ENCODE results near the gene BLTP3A.
"Not testable (repeated sequence)": the region's sequence is repeated elsewhere in the genome, so short reads cannot be mapped to it uniquely, and the experiment has no call there.

BLTP3A gene

GRCh38 chr6:34757687-34758274 lies 34.1 kb upstream of the BLTP3A start:
- Histone ChIP-seq H3K9me3 (ENCODE audit: control insufficient read depth, insufficient read depth, low read length) (no peaks in the 10 kb centered on the region), H3K36me3 (ENCODE audit: control insufficient read depth, insufficient read depth, low read length) (peaks cover 31% of the 10 kb centered on the region), H3K9ac (ENCODE audit: low read depth, low read length) (peak overlapping the region; percentile 91), H3K27me3 (ENCODE audit: control insufficient read depth, insufficient read depth, low read length) (no peaks in the 10 kb centered on the region), H3K4me1 (ENCODE audit: control insufficient read depth, insufficient read depth, low read length) (no peaks in the 10 kb centered on the region), H3K27ac (ENCODE audit: low read depth, low read length) (peak overlapping the region; percentile 63), H3K4me3 (ENCODE audit: low read depth, low read length) (peak overlapping the region; percentile 88)

- Histone ChIP-seq H3K4me3 (ENCODE audit: low read depth, low read length) (no peak overlapping the region), H3K27ac (ENCODE audit: low read depth, low read length) (no peak overlapping the region), H3K9me3 (ENCODE audit: control insufficient read depth, insufficient read depth, low read length) (no peaks in the 10 kb centered on the region), H3K27me3 (ENCODE audit: control insufficient read depth, insufficient read depth, low read length) (no peaks in the 10 kb centered on the region), H3K36me3 (ENCODE audit: control insufficient read depth, insufficient read depth, low read length) (peaks cover 43% of the 10 kb centered on the region), H3K9ac (ENCODE audit: low read depth, low read length) (no peak overlapping the region), H3K4me1 (ENCODE audit: control insufficient read depth, insufficient read depth, low read length) (no peaks in the 10 kb centered on the region)
These were observed 31.8 kb upstream of the BLTP3A start for GRCh38 chr6:34760108-34760507.

GRCh38 chr6:34761681-34762080 lies 30.2 kb upstream of the BLTP3A start:
- not testable (repeated sequence) for H3K9me3 ChIP-seq (ENCODE audit: control insufficient read depth, insufficient read depth, low read length); H3K27me3 ChIP-seq (ENCODE audit: control insufficient read depth, insufficient read depth, low read length)
- peaks cover 57% of the 10 kb centered on the region for H3K36me3 ChIP-seq (ENCODE audit: control insufficient read depth, insufficient read depth, low read length)

GRCh38 chr6:34768148-34768547 lies 23.7 kb upstream of the BLTP3A start:
- Histone ChIP-seq H3K9me3 (ENCODE audit: control insufficient read depth, insufficient read depth, low read length) (no peaks in the 10 kb centered on the region), H3K27me3 (ENCODE audit: control insufficient read depth, insufficient read depth, low read length) (no peaks in the 10 kb centered on the region), H3K4me1 (ENCODE audit: control insufficient read depth, insufficient read depth, low read length) (no peaks in the 10 kb centered on the region), H3K4me3 (ENCODE audit: low read depth, low read length) (no peak overlapping the region), H3K9ac (ENCODE audit: low read depth, low read length) (no peak overlapping the region), H3K36me3 (ENCODE audit: control insufficient read depth, insufficient read depth, low read length) (peaks cover 85% of the 10 kb centered on the region), H3K27ac (ENCODE audit: low read depth, low read length) (no peak overlapping the region)

More at GRCh38 chr6:34761681-34762080, 30.2 kb upstream of the BLTP3A start:
- H3K9ac ChIP-seq (ENCODE audit: low read depth, low read length); H3K27ac ChIP-seq (ENCODE audit: low read depth, low read length); H3K4me3 ChIP-seq (ENCODE audit: low read depth, low read length); H3K4me1 ChIP-seq (ENCODE audit: control insufficient read depth, insufficient read depth, low read length): not testable (repeated sequence)

- H3K27me3 ChIP-seq (ENCODE audit: control insufficient read depth, insufficient read depth, low read length) = no peaks in the 10 kb centered on the region
- no peak overlapping the region for H3K4me3 ChIP-seq (ENCODE audit: low read depth, low read length)
- H3K36me3 ChIP-seq (ENCODE audit: control insufficient read depth, insufficient read depth, low read length) = peaks cover 89% of the 10 kb centered on the region
- no peak overlapping the region for H3K9ac ChIP-seq (ENCODE audit: low read depth, low read length)
- no peaks in the 10 kb centered on the region for H3K4me1 ChIP-seq (ENCODE audit: control insufficient read depth, insufficient read depth, low read length)
- no peak overlapping the region for H3K27ac ChIP-seq (ENCODE audit: low read depth, low read length)
- no peaks in the 10 kb centered on the region for H3K9me3 ChIP-seq (ENCODE audit: control insufficient read depth, insufficient read depth, low read length)
These were observed 20.2 kb upstream of the BLTP3A start for GRCh38 chr6:34771727-34772126.

GRCh38 chr6:34772940-34773339 lies 18.9 kb upstream of the BLTP3A start:
- peaks cover 77% of the 10 kb centered on the region for H3K36me3 ChIP-seq (ENCODE audit: control insufficient read depth, insufficient read depth, low read length)

GRCh38 chr6:34773916-34774315 lies 18.0 kb upstream of the BLTP3A start:
- Histone ChIP-seq H3K27ac (ENCODE audit: low read depth, low read length) (no peak overlapping the region), H3K36me3 (ENCODE audit: control insufficient read depth, insufficient read depth, low read length) (peaks cover 67% of the 10 kb centered on the region), H3K4me1 (ENCODE audit: control insufficient read depth, insufficient read depth, low read length) (no peaks in the 10 kb centered on the region), H3K9ac (ENCODE audit: low read depth, low read length) (no peak overlapping the region), H3K9me3 (ENCODE audit: control insufficient read depth, insufficient read depth, low read length) (no peaks in the 10 kb centered on the region), H3K27me3 (ENCODE audit: control insufficient read depth, insufficient read depth, low read length) (no peaks in the 10 kb centered on the region), H3K4me3 (ENCODE audit: low read depth, low read length) (no peak overlapping the region)

More at GRCh38 chr6:34772940-34773339, 18.9 kb upstream of the BLTP3A start:
- Histone ChIP-seq H3K4me3 (ENCODE audit: low read depth, low read length) (no peak overlapping the region), H3K27me3 (ENCODE audit: control insufficient read depth, insufficient read depth, low read length) (no peaks in the 10 kb centered on the region), H3K9ac (ENCODE audit: low read depth, low read length) (no peak overlapping the region), H3K9me3 (ENCODE audit: control insufficient read depth, insufficient read depth, low read length) (no peaks in the 10 kb centered on the region), H3K27ac (ENCODE audit: low read depth, low read length) (no peak overlapping the region), H3K4me1 (ENCODE audit: control insufficient read depth, insufficient read depth, low read length) (no peaks in the 10 kb centered on the region)

GRCh38 chr6:34774967-34775366 lies 16.9 kb upstream of the BLTP3A start:
- H3K27ac ChIP-seq (ENCODE audit: low read depth, low read length) = no peak overlapping the region
- no peaks in the 10 kb centered on the region for H3K9me3 ChIP-seq (ENCODE audit: control insufficient read depth, insufficient read depth, low read length)
- no peak overlapping the region for H3K9ac ChIP-seq (ENCODE audit: low read depth, low read length)
- H3K27me3 ChIP-seq (ENCODE audit: control insufficient read depth, insufficient read depth, low read length) = no peaks in the 10 kb centered on the region
- no peaks in the 10 kb centered on the region for H3K4me1 ChIP-seq (ENCODE audit: control insufficient read depth, insufficient read depth, low read length)
- H3K36me3 ChIP-seq (ENCODE audit: control insufficient read depth, insufficient read depth, low read length) = peaks cover 56% of the 10 kb centered on the region
- H3K4me3 ChIP-seq (ENCODE audit: low read depth, low read length) = no peak overlapping the region

- H3K27me3 ChIP-seq (ENCODE audit: control insufficient read depth, insufficient read depth, low read length); H3K4me3 ChIP-seq (ENCODE audit: low read depth, low read length); H3K9ac ChIP-seq (ENCODE audit: low read depth, low read length): not testable (repeated sequence)
These were observed 6.5 kb upstream of the BLTP3A start for GRCh38 chr6:34785375-34785774.

GRCh38 chr6:34787152-34787551 lies 4.7 kb upstream of the BLTP3A start:
- not testable (repeated sequence) for H3K36me3 ChIP-seq (ENCODE audit: control insufficient read depth, insufficient read depth, low read length); H3K4me3 ChIP-seq (ENCODE audit: low read depth, low read length); H3K27ac ChIP-seq (ENCODE audit: low read depth, low read length); H3K9ac ChIP-seq (ENCODE audit: low read depth, low read length); H3K9me3 ChIP-seq (ENCODE audit: control insufficient read depth, insufficient read depth, low read length); H3K4me1 ChIP-seq (ENCODE audit: control insufficient read depth, insufficient read depth, low read length); H3K27me3 ChIP-seq (ENCODE audit: control insufficient read depth, insufficient read depth, low read length)

More at GRCh38 chr6:34785375-34785774, 6.5 kb upstream of the BLTP3A start:
- H3K9me3 ChIP-seq (ENCODE audit: control insufficient read depth, insufficient read depth, low read length); H3K4me1 ChIP-seq (ENCODE audit: control insufficient read depth, insufficient read depth, low read length); H3K36me3 ChIP-seq (ENCODE audit: control insufficient read depth, insufficient read depth, low read length); H3K27ac ChIP-seq (ENCODE audit: low read depth, low read length): not testable (repeated sequence)

GRCh38 chr6:34788111-34788510 lies 3.8 kb upstream of the BLTP3A start:
- no peaks in the 10 kb centered on the region for H3K27me3 ChIP-seq (ENCODE audit: control insufficient read depth, insufficient read depth, low read length)
- H3K9ac ChIP-seq (ENCODE audit: low read depth, low read length) = no peak overlapping the region
- H3K4me3 ChIP-seq (ENCODE audit: low read depth, low read length) = no peak overlapping the region
- no peaks in the 10 kb centered on the region for H3K9me3 ChIP-seq (ENCODE audit: control insufficient read depth, insufficient read depth, low read length)
- H3K36me3 ChIP-seq (ENCODE audit: control insufficient read depth, insufficient read depth, low read length) = no peaks in the 10 kb centered on the region
- H3K27ac ChIP-seq (ENCODE audit: low read depth, low read length) = no peak overlapping the region
- peaks cover 8% of the 10 kb centered on the region for H3K4me1 ChIP-seq (ENCODE audit: control insufficient read depth, insufficient read depth, low read length)

All from HUES48 (cell line).